K562 (cell line): Measurements from ENCODE around the gene CRKL. TPM values are rescaled to one million over a fixed set of nuclear protein-coding genes. Genes with fewer than 3 reads are reported as not detected.

Experiments
- CAMTA2 ChIP-seq: fragments of 250-450 bp; sonication (Bioruptor Pico); conservative IDR thresholded peaks from 2 replicates; pipeline ENCODE4 v1.5.1; 2022
- DNMT1 ChIP-seq: fragments of 450-650 bp; IDR thresholded peaks from 2 replicates; pipeline ENCODE4 v1.6.1; 2016; ENCODE audit warnings: antibody characterized with exemption, mild to moderate bottlenecking
- GABPA ChIP-seq: fragments of 200-800 bp; sonication (Bioruptor generic); conservative IDR thresholded peaks from 2 replicates; pipeline ENCODE4 v1.6.1; 2016; ENCODE audit warnings: low read depth, missing genetic modification characterization, missing compliant biosample characterization
- JUND ChIP-seq, 2 experiments: IDR thresholded peaks; 2 replicates in 1 of 2; 3 replicates in 1 of 2; pipeline ENCODE4 v1.6.1; 2011; ENCODE audit warnings: borderline replicate concordance in 2 of 2, low read depth in 2 of 2, low read length in 2 of 2, improper control_type of control experiment in 1 of 2, missing biosample characterization in 1 of 2, missing genetic modification characterization in 1 of 2, missing genetic modification reagents in 1 of 2
- NFE2 ChIP-seq: IDR thresholded peaks from 2 replicates; pipeline ENCODE4 v1.6.1; 2014; ENCODE audit warnings: antibody characterized with exemption, low read depth
- NFE2L1 ChIP-seq: fragments of 450-650 bp; IDR thresholded peaks from 2 replicates; pipeline ENCODE4 v1.6.1; 2016; ENCODE audit warnings: missing genetic modification characterization, low read depth, mild to moderate bottlenecking, missing compliant biosample characterization, moderate library complexity, borderline replicate concordance
- RBBP5 ChIP-seq: fragments of 200-600 bp; sonication (generic); IDR thresholded peaks from 2 replicates; pipeline ENCODE4 v1.6.1; 2012; ENCODE audit warnings: borderline replicate concordance, mild to moderate bottlenecking, low read length, control low read depth, inconsistent platforms; ENCODE audit not compliant: insufficient read depth, poor library complexity, severe bottlenecking
- SAP30 ChIP-seq: fragments of 200-600 bp; sonication (generic); IDR thresholded peaks from 2 replicates; pipeline ENCODE4 v1.6.1; 2012; ENCODE audit warnings: borderline replicate concordance, low read depth, mild to moderate bottlenecking, moderate library complexity, low read length, control low read depth, inconsistent platforms; ENCODE audit not compliant: insufficient read depth, poor library complexity, severe bottlenecking
- SRF ChIP-seq, 2 experiments: fragments of 250-450, 450-650 bp in 1 of 2; sonication (Bioruptor Pico) in 1 of 2; sonication (generic) in 1 of 2; formaldehyde crosslinking; IDR thresholded peaks; 2 replicates each; pipeline versions ENCODE4 v1.5.0 to v1.5.1; 2020 to 2022; ENCODE audit warnings: mild to moderate bottlenecking in 1 of 2, missing genetic modification reagents in 1 of 2
- TARDBP ChIP-seq: fragments of 450-650 bp; IDR thresholded peaks from 2 replicates; pipeline ENCODE4 v1.6.1; 2016
- TCF7 ChIP-seq: sonication (generic); IDR thresholded peaks from 2 replicates; pipeline ENCODE4 v1.6.1; 2016; ENCODE audit warnings: antibody characterized with exemption, borderline replicate concordance
- ZBED1 ChIP-seq: IDR thresholded peaks from 2 replicates; pipeline ENCODE4 v1.6.1; 2014
- ZKSCAN1 ChIP-seq: fragments of 150-350 bp; IDR thresholded peaks from 2 replicates; pipeline ENCODE4 v1.6.1; 2016; ENCODE audit warnings: low read depth, low read length
- ZNF146 ChIP-seq: IDR thresholded peaks from one replicate; pipeline ENCODE4 v1.6.1; 2018; ENCODE audit warnings: missing compliant biosample characterization; ENCODE audit not compliant: unreplicated experiment
- ZNF165 ChIP-seq: fragments of 250-450 bp; sonication (Bioruptor Pico); IDR thresholded peaks from 2 replicates; pipeline ENCODE4 v1.4.0; 2020; ENCODE audit warnings: borderline replicate concordance
- ZNF41 ChIP-seq: fragments of 250-450 bp; sonication (Bioruptor Pico); conservative IDR thresholded peaks from 2 replicates; pipeline ENCODE4 v1.4.0; 2020; ENCODE audit warnings: mild to moderate bottlenecking
- ZNF436 ChIP-seq: fragments of 250-450, 450-650 bp; sonication (Bioruptor Pico); formaldehyde crosslinking; IDR thresholded peaks from 2 replicates; pipeline ENCODE4 v1.7.0; 2020; ENCODE audit warnings: mild to moderate bottlenecking
- ZNF586 ChIP-seq: fragments of 450-650 bp; formaldehyde crosslinking; conservative IDR thresholded peaks from 2 replicates; pipeline ENCODE4 v1.4.0; 2020; ENCODE audit warnings: mild to moderate bottlenecking, moderate library complexity
- polyA plus RNA-seq, 8 experiments: library from polyadenylated mRNA; depleted of rRNA in 4 of 8; stranded (reverse) in 5 of 8; unstranded in 3 of 8; fragments of >200 nt; fragmentation: Nextera tagmentation in 2 of 8; fragmentation: Illumina TruSeq in 1 of 8; extraction: Ambion mirVana in 2 of 8; extraction: Trizol in 1 of 8; gene quantifications; 2 replicates each; pipeline versions ENCODE4 v1.2.1 to v1.2.3, GENCODE V29; 2011 to 2014; ENCODE audit warnings: inconsistent platforms in 1 of 8, missing spikeins in 1 of 8
- total RNA-seq, 7 experiments: library from RNA; depleted of rRNA in 6 of 7; stranded (reverse); fragments of >200 nt in 6 of 7; fragmentation: Illumina TruSeq in 2 of 7; extraction: Trizol in 2 of 7; gene quantifications; 2 replicates each; pipeline versions ENCODE4 v1.2.1 to v1.2.3, GENCODE V29; 2011 to 2021; ENCODE audit warnings: low replicate concordance in 1 of 7
- TF ChIP-seq, protein P1 (sequence below), 2 experiments: fragments of 450-650 bp in 1 of 2; IDR thresholded peaks; 2 replicates each; pipeline ENCODE4 v1.6.1; 2011 to 2017; ENCODE audit warnings: low read depth in 2 of 2, antibody characterized with exemption in 1 of 2, borderline replicate concordance in 1 of 2, low read length in 1 of 2, mild to moderate bottlenecking in 1 of 2, mixed read lengths in 1 of 2; ENCODE audit not compliant: control insufficient read depth in 1 of 2
- TF ChIP-seq, protein P2 (sequence below), 2 experiments: fragments of 450-650 bp in 1 of 2; sonication (generic) in 1 of 2; formaldehyde crosslinking in 1 of 2; IDR thresholded peaks in 1 of 2; conservative IDR thresholded peaks in 1 of 2; 2 replicates each; pipeline versions ENCODE4 v1.6.1 to v1.8.1; 2016 to 2023; ENCODE audit warnings: mild to moderate bottlenecking in 2 of 2, moderate library complexity in 2 of 2, inconsistent platforms in 1 of 2, missing genetic modification reagents in 1 of 2
- TF ChIP-seq, protein P3 (sequence below): fragments of 250-450 bp; sonication (Bioruptor Pico); IDR thresholded peaks from 2 replicates; pipeline ENCODE4 v1.9.0; 2021; ENCODE audit warnings: mild to moderate bottlenecking
- TF ChIP-seq, protein P4 (sequence below): fragments of 450-650 bp; formaldehyde crosslinking; conservative IDR thresholded peaks from 2 replicates; pipeline ENCODE4 v1.4.0; 2022; ENCODE audit warnings: mild to moderate bottlenecking, missing genetic modification characterization

The CRKL gene
- total and polyA plus RNA-seq, 9 of the 15 experiments (the other 6 are each of a cell fraction or from before 2014, with no cell fraction given): 100 to 263 (median 124) TPM

DNA sequence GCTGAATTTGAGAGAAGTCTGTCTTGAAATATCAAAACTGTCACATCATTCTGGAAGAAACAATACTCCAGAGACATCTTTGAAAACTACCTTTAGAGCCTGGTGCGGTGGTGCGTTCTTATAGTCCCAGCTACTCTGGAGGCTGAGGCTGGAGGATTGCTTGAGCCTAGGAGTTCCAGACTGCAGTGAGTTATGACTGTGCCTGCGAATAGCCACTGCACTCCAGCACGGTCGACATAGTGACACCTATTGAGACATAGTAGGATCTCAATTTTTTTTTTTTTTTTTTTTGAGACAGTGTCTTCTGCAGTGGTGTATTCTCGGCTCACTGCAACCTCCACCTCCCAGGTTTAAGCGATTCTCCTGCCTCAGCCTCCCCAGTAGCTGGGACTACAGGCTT, 38.3 kb downstream of the CRKL start (continued):
- TF ChIP-seq JUND (IDR thresholded peaks at IDR 0.05; ENCODE audit: borderline replicate concordance, low read depth, low read length) (0 out of 2 replicates have a peak, but pooled peaks have one; percentile 11), JUND (tag; IDR thresholded peaks at IDR 0.05; ENCODE audit: borderline replicate concordance, low read depth, low read length) (no peak), GABPA (no peak), ZNF165 (CRISPR knock-in tag) (no peak), CAMTA2 (CRISPR knock-in tag) (no peak), SAP30 (no peak), ZNF586 (CRISPR knock-in tag) (0 out of 2 replicates have a peak, but pooled peaks have one; percentile 22), RBBP5 (no peak), SRF (CRISPR knock-in tag; IDR thresholded peaks at IDR 0.05) (0 out of 4 replicates have a peak, but pooled peaks of 1 of the 2 experiments have one; percentile 29), NFE2 (no peak), TARDBP (no peak), ZKSCAN1 (peak; percentile 89), DNMT1 (no peak), ZNF146 (CRISPR knock-in tag) (no peak), NFE2L1 (tag) (no peak), ZNF436 (no peak), ZBED1 (no peak), ZNF41 (CRISPR knock-in tag) (0 out of 2 replicates have a peak, but pooled peaks have one; percentile 36), TCF7 (no peak)
- TF ChIP-seq, protein P1, sequence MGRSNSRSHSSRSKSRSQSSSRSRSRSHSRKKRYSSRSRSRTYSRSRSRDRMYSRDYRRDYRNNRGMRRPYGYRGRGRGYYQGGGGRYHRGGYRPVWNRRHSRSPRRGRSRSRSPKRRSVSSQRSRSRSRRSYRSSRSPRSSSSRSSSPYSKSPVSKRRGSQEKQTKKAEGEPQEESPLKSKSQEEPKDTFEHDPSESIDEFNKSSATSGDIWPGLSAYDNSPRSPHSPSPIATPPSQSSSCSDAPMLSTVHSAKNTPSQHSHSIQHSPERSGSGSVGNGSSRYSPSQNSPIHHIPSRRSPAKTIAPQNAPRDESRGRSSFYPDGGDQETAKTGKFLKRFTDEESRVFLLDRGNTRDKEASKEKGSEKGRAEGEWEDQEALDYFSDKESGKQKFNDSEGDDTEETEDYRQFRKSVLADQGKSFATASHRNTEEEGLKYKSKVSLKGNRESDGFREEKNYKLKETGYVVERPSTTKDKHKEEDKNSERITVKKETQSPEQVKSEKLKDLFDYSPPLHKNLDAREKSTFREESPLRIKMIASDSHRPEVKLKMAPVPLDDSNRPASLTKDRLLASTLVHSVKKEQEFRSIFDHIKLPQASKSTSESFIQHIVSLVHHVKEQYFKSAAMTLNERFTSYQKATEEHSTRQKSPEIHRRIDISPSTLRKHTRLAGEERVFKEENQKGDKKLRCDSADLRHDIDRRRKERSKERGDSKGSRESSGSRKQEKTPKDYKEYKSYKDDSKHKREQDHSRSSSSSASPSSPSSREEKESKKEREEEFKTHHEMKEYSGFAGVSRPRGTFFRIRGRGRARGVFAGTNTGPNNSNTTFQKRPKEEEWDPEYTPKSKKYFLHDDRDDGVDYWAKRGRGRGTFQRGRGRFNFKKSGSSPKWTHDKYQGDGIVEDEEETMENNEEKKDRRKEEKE (IDR thresholded peaks at IDR 0.05; ENCODE audit: borderline replicate concordance in 1 of 2, control insufficient read depth in 1 of 2, low read depth in 2 of 2, low read length in 1 of 2): no peak
- TF ChIP-seq, protein P2, sequence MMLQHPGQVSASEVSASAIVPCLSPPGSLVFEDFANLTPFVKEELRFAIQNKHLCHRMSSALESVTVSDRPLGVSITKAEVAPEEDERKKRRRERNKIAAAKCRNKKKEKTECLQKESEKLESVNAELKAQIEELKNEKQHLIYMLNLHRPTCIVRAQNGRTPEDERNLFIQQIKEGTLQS (IDR thresholded peaks at IDR 0.05): no peak
- TF ChIP-seq, protein P2 (CRISPR knock-in tag; conservative IDR thresholded peaks at IDR 0.05): 0 out of 2 replicates have a peak, but pooled peaks have one; percentile 1
- TF ChIP-seq, protein P3, sequence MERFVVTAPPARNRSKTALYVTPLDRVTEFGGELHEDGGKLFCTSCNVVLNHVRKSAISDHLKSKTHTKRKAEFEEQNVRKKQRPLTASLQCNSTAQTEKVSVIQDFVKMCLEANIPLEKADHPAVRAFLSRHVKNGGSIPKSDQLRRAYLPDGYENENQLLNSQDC (CRISPR knock-in tag): no peak
- TF ChIP-seq, protein P4, sequence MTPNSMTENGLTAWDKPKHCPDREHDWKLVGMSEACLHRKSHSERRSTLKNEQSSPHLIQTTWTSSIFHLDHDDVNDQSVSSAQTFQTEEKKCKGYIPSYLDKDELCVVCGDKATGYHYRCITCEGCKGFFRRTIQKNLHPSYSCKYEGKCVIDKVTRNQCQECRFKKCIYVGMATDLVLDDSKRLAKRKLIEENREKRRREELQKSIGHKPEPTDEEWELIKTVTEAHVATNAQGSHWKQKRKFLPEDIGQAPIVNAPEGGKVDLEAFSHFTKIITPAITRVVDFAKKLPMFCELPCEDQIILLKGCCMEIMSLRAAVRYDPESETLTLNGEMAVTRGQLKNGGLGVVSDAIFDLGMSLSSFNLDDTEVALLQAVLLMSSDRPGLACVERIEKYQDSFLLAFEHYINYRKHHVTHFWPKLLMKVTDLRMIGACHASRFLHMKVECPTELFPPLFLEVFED (CRISPR knock-in tag): 0 out of 2 replicates have a peak, but pooled peaks have one; percentile 13
